Measurements from ENCODE around the gene LRRC1. TPM values are rescaled to one million over a fixed set of nuclear protein-coding genes. Genes with fewer than 3 reads are reported as not detected.
A peak's percentile ranks its signal among the peaks of the same experiment; 100 is the strongest.
"Not testable (repeated sequence)": the region's sequence is repeated elsewhere in the genome, so short reads cannot be mapped to it uniquely, and the experiment has no call there.

LRRC1 gene
- total RNA-seq: 6.4 TPM
- long read RNA-seq, transcript LRRC1-201 (5 exons, 808 nt): minor isoform, 6 of 26 reads
- long read RNA-seq, transcript LRRC1-202 (14 exons, 3,180 nt): major isoform, 10 of 26 reads
- long read RNA-seq, partial matches to known transcripts: 4 of 26 reads
- long read RNA-seq, other reads (novel, unspliced or antisense): 6 of 26 reads

DNA sequence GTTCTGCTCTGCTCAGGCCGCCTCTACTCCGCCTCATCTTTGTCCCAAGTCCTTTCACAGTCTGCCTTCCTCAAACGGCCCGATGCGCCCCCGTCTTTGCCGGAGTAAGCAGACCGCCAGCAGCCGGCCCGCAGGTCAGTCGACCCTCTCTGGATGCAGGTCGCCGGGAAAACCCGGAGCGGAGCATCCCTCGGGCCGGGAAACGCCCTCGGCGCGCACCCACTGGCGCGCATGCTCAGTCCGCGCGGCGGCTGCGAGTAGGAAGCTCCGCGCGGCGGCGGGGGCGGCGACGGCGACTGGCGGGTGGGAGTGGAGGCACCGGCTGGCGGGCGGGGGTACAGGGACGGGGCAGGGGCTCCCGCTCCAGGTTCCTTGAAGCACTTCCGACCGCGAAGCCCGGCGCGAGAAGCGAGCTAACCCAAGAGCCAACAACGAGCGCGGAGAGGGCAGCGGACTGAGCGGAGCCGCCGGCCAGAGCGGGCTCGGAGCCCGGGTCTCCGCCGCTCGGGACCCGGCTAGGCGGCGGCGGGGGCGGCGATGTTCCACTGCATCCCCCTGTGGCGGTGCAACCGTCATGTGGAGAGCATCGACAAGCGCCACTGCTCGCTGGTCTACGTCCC, at the start of gene LRRC1:
TSS of gene LRRC1 (plus strand) at position 286 of the 620 bp plus-strand sequence. CDS start at position 538, 252 bp downstream.
- peak; percentile 96 for DNase-seq (ENCODE audit: low spot score)
- intact Hi-C loops (cut with DNase I): loop anchor here (5.0 to 10.0 kb wide), 4 partner anchors 42 to 250 kb away; partner anchors contain the start of gene GCLC

DNA sequence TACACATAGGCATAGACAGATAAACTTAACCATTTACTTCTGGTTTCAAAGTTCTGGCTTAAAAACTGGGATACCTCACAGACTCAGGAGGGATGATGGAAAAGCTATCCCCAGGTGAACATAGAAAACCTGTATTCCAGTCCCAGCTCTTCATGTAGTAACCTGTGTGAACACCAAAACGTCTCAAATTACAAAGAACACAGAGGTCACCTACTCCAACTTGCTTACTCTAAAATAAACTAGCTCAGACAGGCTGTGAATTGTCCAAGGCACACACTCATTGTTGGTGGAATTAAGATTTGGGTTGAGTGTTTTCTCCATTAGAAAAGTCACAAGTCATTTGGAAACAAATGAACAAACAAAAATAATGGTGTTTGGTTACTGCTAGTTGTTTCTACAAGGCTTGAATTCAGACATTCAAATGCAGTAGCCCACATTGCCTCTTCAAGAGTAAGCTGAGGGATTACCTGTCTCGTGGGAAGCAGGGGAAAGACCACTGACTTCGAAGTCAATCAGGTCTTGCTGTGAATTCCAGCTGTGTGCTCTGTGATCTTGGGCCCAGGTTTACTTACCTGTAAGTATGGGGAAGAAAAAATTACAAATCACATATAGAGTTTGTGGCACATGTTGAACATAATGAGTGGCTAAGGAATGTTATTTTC, 48.2 kb upstream of the LRRC1 start:
- intact Hi-C loops (cut with DNase I): no loop called here
- DNase-seq (ENCODE audit: low spot score): no peak

DNA sequence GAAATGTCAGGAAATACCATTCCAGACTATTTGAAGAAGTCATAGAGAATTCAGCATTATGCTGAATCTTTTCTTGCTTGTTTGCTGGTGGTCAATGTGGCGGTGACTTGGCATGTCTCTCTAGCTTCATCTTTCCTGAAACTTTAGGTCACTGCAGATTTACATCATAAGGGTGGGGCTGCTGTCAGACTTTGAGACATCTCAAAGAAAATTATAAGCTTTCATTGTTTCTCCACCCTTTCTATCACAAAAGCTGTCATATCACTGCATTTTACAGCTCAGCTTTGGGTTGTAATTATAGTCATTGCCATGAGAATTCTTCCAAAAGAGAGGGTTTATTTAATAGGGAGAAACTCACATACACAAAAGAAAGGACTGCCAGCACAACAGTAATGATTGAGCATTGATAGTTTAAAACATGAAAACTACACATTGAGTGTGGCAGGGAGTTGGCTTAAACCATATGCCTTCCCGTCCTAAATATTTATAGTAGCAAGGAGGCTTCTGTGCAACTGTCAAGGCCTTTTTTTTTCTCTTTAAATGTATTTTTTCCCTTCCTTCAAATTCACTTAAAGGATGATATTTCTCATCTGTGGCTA, 44.7 kb upstream of the LRRC1 start:
- intact Hi-C loops (cut with DNase I): no loop called here
- no peak for DNase-seq (ENCODE audit: low spot score)

DNA sequence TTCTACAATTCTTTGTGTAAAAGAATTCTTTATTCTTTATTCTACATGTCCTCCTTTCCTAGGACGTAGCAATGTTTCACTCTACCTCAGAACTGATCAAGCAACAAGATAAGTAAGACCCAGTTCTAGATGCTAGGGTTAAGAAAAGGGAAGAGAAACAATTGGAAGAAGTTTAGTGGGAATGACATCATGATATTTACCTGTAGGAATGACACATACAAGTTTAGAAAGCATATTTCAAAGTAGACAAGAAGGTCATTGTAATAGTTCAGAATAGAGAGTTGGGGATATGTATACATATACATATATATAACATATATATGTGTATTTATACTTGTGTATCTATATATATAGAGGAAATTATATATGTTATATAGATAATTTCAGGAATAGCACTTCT, 43.4 kb upstream of the LRRC1 start:
- no peak for DNase-seq (ENCODE audit: low spot score)
- intact Hi-C loops (cut with DNase I): no loop called here

GRCh38 chr6:53752440-53752839, 42.4 kb upstream of the LRRC1 start:
- intact Hi-C loops (cut with DNase I): no loop called here
- DNase-seq (ENCODE audit: low spot score): no peak

GRCh38 chr6:53752856-53753255, 41.9 kb upstream of the LRRC1 start:
- intact Hi-C loops (cut with DNase I): no loop called here

GRCh38 chr6:53754330-53754729, 40.5 kb upstream of the LRRC1 start:
- intact Hi-C loops (cut with DNase I): no loop called here
- DNase-seq (ENCODE audit: low spot score): no peak

More at GRCh38 chr6:53752856-53753255, 41.9 kb upstream of the LRRC1 start:
- DNase-seq (ENCODE audit: low spot score): no peak

- intact Hi-C loops (cut with DNase I): no loop called here
- DNase-seq (ENCODE audit: low spot score): no peak
Measured at GRCh38 chr6:53756396-53756795, 38.4 kb upstream of the LRRC1 start.

- DNase-seq (ENCODE audit: low spot score): no peak
- intact Hi-C loops (cut with DNase I): no loop called here
Measured at GRCh38 chr6:53758496-53758895, 36.3 kb upstream of the LRRC1 start.

- no peak for DNase-seq (ENCODE audit: low spot score)
- intact Hi-C loops (cut with DNase I): no loop called here
Measured at GRCh38 chr6:53761036-53761435, 33.8 kb upstream of the LRRC1 start.

DNA sequence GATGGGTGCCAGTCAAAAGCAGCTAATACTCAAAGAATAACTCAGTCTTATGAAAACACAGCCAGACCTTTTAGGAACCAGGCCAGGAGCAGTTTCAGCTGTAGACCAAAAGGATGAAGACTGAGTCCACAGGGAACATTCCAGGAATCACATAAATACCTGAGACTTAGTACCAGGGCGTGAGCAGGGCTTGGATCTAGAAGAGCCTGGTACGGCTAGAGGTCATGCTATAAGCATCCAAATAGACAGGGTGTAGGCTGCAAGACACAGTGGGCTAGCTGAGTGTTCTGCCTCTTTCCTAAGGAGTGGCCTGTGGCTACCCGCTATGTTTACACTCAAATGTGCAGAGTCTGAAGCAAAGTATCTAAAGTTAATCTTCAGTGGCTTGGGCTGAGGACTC, 29.5 kb upstream of the LRRC1 start:
- intact Hi-C loops (cut with DNase I): no loop called here
- no peak for DNase-seq (ENCODE audit: low spot score)

DNA sequence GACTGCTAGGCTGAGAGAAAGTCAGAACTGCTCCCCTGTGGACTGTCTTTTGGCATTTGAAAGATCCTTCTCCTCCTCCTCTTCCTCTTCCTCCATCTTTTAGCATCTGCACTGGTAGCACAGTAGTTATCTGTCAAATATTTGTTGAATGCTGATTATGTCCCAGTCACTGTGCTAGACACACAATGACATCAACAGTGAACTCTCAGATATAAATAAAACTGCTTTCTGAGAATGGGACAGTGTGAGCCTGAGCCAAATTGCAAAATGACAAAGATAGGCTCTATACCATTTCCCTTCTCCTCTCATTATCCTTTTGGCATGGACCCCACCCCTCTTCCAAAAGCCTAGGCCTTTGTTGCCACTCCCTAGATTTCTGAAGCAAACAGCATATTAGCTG, 27.9 kb upstream of the LRRC1 start:
- DNase-seq (ENCODE audit: low spot score): no peak
- intact Hi-C loops (cut with DNase I): no loop called here

GRCh38 chr6:53767941-53768340, 26.9 kb upstream of the LRRC1 start:
- intact Hi-C loops (cut with DNase I): no loop called here
- DNase-seq (ENCODE audit: low spot score): no peak

GRCh38 chr6:53768636-53769035, 26.2 kb upstream of the LRRC1 start:
- DNase-seq (ENCODE audit: low spot score): no peak
- intact Hi-C loops (cut with DNase I): no loop called here

GRCh38 chr6:53770780-53771249, 24.0 kb upstream of the LRRC1 start:
- intact Hi-C loops (cut with DNase I): no loop called here
- no peak for DNase-seq (ENCODE audit: low spot score)

GRCh38 chr6:53771785-53772624, 22.8 kb upstream of the LRRC1 start:
- intact Hi-C loops (cut with DNase I): no loop called here
- no peak for DNase-seq (ENCODE audit: low spot score)

DNA sequence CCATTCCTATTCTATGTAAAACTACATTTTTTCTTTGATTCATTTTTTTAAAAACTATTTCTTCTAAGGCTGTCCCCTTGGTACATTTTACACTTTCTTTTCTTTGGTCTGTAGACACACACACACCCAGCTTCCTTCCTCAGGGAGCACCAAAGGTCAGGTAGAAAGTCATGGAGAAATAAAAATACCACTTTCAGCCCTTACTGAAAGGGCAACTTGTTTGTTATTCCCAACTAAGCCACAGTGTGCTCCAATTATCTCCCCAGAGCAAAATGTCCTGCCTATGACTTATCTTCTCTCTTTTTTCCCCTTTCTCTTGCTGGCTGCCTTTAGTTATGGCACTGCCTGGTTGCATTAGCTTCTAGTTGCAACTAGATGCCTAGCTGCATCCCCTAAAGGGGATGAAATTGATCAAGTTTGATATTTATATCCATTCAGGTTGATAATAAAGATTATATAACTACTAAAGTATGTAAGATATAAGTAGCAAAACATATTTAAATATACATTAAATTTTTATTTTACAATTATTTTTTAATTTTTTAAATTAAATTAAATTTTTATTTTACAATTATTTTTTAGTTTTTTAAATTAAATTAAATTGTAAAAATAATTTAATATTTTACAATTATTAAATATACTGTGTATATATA, 21.6 kb upstream of the LRRC1 start:
- intact Hi-C loops (cut with DNase I): no loop called here
- DNase-seq (ENCODE audit: low spot score): no peak

DNA sequence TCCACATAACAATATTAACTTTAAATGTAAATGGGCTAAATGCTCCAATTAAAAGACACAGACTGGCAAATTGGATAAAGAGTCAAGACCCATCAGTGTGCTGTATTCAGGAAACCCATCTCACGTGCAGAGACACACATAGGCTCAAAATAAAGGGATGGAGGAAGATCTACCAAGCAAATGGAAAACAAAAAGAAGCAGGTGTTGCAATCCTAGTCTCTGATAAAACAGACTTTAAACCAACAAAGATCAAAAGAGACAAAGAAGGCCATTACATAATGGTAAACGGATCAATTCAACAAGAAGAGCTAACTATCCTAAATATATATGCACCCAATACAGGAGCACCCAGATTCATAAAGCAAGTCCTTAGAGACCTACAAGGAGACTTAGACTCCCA, 18.7 kb upstream of the LRRC1 start:
- intact Hi-C loops (cut with DNase I); DNase-seq (ENCODE audit: low spot score): not testable (repeated sequence)

DNA sequence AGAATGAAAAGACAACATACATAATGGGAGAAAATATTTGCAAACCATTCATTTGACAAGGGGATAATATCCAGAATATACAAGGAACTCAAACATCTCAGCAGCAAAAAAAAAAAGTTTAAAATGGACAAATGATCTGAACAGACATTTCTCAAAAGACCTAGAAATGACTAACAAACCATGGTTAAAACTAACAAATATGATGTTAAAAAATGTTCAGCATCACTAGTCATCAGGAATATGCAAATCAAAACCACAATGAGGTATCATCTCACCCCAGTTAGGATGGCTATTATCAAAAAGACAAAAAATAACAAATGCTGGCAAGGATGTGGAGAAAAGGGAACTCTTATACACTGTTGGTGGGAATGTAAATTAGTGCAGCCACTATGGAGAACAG, 9.8 kb upstream of the LRRC1 start:
- DNase-seq (ENCODE audit: low spot score); intact Hi-C loops (cut with DNase I): not testable (repeated sequence)

All from cardiac septum (tissue), 1 donor.